ENCODE data around the gene TTC9.

Gene TTC9

DNA sequence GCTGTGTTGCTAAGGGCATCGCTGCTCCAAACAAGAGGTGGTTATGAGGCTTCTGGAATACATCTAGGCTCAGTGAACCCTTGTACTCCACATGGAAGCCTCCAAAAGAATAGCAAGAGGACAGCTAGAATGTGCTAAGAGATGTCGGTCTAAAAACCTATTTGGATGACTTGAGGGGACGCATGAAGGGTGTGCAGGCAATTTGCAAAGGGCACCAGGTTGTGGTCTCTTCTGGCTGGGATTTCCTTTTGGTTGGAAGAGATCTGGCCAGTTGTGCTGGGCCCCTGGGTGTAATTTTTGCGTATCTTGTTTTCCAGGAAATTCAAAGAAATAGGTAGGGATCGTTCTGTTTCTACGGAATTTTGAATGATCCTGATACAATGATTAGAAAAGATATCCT lies 4.2 kb downstream of the TTC9 start:
- DNase-seq (ENCODE audit: low read depth in 2 of 2) = no peak

DNA sequence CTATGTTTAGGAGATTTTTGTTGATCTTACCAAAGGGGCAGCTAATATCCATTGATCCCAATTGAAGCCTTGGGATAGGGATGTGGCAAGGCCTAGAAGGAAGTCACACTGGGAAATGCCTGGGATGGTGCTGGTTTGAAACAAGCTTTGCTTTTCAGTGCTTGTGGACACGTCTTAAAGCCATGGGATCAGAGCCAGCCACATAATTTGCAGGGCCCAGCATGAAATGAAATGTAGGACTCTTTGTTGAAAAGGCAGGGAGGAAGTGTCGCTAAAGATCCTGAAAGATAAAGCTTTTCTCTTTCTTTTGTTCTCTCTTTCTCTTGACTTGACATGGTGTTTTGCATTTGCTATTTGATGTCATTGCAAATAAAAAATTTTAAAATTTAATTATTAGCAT lies 5.0 kb downstream of the TTC9 start:
- DNase-seq (ENCODE audit: low read depth in 2 of 2) = no peak

DNA sequence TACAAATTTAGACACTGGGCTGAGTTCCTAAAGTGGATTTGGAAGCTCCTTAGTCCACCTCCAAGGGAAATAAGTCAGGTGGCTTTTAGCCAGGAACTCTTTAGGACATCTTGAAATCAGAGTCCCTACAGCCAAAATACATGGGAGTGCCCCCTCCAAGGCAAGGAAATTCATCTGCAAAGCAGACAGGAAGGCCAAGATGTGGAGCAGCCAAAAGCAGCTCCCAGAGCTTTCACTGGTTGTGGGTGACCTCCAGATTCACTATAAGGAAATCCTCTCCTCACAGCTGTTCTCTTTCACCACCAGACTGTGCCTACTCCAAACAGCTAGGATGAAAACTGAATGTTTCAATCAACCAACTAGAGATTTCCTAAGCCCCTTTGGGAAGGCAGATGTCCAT lies 6.6 kb downstream of the TTC9 start:
- no peak for DNase-seq (ENCODE audit: low read depth in 2 of 2)

DNA sequence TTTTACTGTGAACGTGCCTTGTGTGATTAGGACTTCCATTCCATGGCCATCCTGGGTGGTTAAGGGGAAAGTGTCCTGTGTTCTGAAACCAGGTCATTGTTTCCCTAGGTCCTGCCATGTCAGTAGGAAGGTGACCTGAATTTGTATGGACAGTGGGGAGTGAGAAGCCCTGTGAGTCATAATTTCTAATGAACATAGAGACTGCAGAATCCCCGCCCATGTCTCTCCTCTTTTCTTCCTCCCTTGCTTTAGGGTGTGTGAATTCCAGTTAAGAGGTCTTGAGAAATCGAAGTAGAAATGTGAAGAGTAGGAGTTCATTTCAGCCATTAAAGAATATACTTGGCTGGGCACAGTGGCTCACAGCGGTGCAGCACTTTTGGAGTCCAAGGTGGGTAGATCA lies 8.1 kb downstream of the TTC9 start:
- no peak for DNase-seq (ENCODE audit: low read depth in 2 of 2)

DNA sequence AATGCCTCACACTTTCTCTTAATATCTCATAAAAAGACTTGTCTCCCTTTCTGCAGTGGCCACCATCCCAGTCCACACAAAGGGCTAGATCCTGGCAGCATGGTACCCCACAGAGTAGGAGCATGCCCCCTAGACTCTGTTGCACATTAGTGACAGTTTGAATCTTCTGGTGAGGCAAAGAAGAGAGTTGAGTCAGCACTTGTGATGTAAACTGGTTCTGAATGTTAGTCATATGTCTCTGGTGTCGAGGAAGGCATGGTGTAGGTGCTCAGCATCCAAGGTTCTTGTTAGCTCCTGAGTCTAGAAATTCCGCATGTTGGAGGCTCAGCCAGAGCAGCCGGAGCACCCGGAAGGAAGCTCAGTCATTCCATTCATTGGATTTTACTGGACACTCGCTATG lies 9.8 kb downstream of the TTC9 start:
- DNase-seq (ENCODE audit: low read depth in 2 of 2) = no peak

DNA sequence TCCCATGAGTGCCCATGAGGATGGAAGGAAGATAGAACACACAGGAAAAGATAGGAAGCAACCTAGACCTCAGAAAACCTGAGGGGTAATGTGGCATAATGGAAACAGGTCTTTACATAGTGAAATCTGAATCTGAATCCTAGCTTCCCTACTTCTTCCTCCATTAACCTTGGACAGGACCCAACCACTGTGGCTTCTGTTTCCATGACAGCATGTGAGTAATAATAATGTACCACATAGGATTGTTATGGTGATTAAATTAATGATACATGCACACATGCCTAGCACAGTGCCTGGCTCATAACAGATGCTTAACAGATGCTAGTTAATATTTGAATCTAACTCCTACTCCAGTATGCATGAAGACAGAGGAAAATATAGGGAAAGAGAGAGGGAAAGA lies 11.2 kb downstream of the TTC9 start:
- no peak for DNase-seq (ENCODE audit: low read depth in 2 of 2)

DNA sequence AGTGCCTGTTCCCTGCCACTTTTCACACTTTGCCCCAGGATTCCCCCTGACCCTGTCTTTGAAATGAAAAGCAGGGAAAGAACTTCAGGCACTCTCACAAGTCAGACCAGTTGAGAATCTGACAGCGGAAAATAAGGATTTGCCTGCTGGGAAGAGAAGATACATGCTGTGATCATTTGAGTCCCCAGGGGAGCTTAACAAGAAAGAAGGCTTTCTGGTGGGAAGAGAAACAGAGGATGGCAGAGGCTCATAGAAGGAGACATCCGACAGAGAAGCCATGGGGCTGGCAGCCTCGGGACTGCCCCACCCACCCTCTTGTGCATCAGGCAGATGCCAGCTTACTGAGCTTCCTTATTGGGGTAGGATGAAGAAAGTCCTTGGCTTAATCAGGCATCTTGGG lies 11.9 kb downstream of the TTC9 start:
- DNase-seq (ENCODE audit: low read depth in 2 of 2) = no peak

DNA sequence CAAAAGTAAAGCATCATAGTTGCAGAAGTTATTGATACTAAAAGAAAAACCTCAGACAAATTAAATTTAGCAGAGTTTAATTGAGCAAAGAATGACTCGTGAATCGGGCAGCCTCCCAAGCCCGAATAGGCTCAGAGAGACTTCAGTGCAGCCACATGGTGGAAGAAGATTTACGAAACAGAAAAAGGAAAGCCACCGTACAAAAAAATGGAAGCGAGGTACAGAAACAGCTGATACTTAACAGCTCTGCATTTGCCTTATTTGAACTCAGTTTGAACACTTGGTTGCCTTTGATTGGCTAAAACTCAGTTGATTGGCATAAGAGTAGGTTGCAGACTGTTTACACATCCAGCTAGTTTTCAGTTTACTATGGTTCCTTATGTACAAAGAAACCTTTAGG lies 12.9 kb downstream of the TTC9 start:
- no peak for DNase-seq (ENCODE audit: low read depth in 2 of 2)

DNA sequence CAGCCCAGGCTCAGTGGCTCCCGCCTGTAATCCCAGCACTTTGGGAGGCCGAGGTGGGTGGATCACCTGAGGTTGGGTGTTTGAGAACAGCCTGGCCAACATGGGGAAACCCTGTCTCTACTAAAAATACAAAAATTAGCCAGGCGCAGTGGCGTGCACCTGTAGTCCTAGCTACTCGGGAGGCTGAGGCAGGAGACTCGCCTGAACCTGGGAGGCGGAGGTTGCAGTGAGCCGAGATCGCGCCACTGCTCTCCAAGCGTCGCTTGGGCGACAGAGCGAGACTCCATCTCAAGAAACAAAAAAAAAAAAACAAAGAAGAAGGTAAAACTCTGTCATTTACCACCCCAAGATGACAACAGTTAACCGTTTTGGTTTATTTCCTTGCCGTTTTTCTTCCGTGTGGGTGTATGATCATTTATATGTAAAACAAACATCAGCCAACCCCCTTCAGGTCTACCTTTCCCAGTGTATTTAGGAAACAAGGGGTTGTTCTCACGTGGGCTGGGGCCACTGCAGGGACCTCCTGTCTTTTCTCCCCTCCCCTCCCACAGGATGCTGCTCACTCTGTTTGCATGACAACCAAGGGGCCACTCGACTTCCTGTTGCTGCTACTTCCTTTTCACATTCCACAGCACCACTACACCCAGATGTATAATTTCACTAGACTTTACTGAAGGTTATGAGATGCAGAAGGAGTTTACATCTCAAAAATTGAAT lies 13.6 kb downstream of the TTC9 start:
- no peak for DNase-seq (ENCODE audit: low read depth in 2 of 2)

DNA sequence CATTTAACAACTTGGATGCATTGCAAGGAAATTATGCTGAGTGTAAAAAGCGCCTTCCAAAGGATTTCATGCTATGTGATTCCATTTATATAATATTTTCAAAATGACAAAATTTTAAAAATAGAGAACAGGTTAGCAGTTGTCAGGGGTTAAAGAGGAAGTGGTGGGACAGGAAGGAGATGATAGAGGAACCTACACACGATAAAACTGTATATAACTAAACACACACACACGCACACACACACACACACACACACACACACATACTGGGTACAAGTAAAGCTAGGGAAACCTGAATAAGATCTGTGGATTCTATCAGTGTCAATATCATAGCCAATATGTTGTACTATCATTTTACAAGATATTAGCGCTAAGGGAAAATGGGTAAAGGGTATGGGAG lies 17.2 kb downstream of the TTC9 start:
- no peak for DNase-seq (ENCODE audit: low read depth in 2 of 2)

DNA sequence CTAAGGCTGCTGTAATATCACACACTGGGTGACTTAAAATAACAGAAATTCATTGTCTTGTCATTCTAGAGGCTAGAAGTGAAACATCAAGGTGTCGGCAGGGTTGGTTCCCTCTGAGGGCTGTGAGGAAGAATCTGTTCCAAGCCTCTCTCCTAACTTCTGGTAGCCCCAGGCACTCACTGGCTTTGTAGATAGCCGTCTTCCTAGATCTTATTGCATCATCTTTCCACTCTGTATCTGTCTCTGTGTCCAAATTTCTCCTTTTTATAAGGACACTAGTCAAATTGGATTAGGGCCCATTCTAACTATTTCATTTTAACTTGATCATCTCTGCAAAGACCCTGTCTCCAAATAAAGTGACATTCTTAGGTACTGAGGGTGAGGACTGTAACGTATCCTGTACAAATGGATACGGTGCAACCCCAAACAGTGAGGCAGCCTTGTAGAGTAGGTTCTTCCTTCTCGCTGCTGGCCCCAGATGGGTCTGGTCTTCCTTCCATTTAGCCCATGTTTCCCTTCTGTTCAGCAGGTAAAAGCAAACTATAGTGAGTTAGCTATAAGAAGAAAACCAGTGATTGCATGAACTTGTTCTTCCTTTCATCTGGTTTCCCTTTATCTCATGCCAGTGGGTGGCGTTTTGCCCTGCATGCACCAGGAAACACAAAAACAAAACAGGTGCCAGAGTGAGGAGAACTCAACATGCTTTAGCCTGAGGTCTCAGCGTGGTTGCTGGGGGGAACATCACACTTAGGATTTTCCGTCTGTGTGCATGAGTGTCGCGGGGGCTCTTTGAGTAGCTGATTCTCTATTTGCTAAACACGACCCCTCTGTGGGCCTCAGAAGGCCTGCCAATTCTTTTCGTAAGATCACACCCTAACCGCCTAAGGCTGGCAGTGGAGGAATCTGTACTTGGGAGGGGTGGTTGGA lies 19.5 kb downstream of the TTC9 start:
- no peak for DNase-seq (ENCODE audit: low read depth in 2 of 2)

DNA sequence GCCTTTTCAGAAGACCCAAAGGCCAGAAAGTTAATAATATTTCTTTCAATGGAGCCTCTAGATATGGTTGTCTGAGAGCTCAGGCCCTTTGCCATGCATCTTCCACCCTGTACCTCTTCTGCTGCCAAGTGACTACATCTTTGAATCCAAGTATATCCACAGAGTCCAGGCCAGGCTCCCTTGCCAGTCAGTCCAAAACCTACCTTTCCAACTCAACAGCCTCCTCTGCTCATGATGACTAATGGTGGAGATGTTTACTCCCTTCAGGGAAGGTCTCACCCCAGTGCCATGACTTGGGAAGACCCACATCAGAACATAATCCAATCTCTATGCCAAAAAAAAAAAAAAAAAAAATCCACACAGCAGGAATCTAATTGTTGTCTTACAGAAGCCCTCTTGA lies 20.4 kb downstream of the TTC9 start:
- DNase-seq (ENCODE audit: low read depth in 2 of 2) = no peak

DNA sequence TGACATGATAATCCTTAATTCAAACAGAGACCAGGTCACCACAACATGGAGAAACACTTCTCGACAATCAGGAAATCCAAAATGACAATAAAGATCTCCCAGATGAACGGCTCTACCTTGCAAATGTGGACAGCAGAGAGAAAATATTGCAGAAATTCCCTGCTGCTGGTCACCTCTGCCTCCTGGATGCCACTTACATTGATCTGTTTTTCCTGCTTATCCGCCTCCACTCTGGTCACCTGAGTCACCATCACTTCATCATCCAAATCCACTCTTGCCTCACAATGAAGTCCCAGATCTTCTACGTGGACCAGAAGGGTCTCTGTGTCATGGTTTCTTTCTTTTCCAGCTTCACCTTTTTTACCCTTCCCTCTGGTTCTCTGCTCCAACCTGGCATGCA lies 21.1 kb downstream of the TTC9 start:
- DNase-seq (ENCODE audit: low read depth in 2 of 2) = no peak

DNA sequence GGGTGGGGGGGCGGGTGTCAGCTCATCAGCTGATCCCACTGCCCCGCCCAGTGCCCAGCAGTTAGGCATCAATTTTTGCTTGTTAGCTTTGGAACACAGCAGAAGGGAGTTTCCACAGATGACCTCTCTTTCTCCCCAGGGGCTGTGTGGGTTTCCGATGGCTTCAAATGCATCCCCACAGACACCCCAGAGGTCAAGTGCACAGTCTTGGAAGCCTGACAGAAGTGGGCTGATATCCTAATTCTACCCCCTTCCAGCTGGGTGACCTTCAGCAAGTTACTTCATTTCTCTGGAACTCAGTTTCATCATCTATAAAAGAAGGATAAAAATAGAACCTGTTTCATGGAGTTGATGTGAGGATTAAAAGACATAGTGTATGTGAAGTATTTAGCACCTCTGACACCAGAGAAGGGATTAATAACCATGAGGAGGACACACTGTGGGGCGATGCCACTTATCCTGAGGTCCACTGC lies 22.0 kb downstream of the TTC9 start:
- DNase-seq (ENCODE audit: low read depth in 2 of 2) = no peak

DNA sequence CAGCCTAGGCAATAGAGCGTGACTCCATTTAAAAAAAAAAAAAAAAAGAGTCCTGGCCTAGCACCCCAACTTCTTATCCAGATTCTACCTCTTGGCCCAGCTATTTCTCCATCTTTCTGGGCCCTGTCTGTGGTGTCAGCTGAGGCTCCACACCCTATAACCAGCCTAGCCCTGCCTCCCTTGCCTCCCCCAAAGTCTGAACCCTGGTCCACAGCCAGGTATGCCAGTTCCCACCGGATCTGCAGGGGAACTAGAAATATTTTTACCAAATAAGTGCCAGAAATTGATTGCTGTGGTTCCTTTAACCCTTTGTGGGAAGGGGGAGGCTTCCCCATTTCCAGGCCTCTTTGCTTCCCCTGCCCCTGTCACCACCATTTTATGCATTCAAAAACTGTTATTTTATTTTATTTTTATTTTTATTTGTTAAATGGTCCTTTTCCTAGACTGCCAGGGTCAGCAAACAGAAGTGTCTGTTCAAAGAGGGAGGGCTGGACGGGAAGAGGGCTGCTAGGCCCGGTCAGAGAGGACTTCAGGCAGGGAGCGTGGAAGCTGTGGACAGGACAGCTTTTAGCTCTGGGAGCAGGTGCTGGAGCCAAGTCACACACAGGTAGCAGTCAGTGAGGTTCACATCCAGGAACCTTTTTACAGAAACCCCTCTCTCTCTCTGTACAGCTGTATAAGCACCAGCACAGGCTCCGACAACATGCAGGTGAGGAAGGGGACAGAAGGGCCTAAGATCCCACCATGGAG lies 23.2 kb downstream of the TTC9 start:
- no peak for DNase-seq (ENCODE audit: low read depth in 2 of 2)

DNA sequence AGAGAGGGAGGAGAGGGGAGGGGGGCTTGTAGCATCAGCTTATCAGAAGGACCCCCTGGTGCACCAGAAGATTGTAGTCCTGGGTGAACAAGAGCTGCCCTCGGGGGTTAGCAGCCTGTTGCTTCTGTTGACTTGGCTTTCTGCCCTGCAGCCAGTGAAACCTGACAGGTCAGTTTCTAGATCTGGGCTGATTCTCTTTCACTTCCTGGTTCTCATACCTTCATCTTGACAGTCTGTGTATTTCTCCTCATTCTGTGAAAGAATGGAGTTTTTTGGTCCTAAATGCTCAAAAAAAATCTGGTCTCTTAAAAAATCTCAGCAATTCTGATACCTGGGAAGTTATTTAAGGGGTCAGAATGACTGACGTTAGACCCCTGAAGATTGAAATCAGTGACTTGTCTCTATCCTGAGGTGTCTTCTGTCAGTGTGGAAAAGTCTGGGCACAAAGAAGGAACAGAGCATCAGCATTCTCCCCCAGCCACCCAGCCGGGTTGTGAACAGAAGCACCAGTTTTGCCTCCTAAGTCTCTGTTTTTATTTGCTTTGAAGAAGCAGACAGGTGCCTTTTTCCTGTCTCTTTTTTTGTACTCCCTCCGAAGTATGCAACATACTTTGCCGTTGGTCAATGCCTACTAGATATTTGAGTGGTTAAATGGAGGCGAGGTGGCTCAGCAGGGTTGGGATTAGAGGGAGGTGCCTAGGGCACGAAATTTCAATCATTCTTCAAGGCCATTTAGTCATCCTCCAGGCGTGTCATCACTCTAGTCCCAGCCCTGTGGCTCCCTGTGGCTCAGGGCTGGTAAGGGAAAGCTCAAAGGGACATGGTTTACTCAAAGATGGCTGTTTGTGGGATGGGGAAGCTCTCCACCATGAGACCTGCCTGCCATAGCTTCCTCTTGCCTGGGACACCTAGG lies 24.0 kb downstream of the TTC9 start:
- DNase-seq (ENCODE audit: low read depth in 2 of 2) = no peak

DNA sequence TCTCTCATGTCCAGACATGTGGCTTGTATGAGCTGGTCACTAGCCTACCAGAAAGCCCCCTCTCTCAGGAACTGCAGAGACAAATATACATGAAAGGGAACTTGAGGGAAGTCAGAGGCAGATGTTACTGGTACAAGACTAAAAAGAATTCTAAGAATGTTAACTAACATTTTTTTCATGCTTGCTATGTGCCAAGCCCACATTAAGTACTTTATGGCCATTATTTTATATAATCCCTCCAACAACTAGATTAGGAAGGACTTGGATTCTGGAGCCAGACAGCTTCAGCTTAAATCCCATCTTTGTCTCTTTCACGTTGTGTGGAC lies 24.6 kb downstream of the TTC9 start:
- DNase-seq (ENCODE audit: low read depth in 2 of 2) = no peak

DNA sequence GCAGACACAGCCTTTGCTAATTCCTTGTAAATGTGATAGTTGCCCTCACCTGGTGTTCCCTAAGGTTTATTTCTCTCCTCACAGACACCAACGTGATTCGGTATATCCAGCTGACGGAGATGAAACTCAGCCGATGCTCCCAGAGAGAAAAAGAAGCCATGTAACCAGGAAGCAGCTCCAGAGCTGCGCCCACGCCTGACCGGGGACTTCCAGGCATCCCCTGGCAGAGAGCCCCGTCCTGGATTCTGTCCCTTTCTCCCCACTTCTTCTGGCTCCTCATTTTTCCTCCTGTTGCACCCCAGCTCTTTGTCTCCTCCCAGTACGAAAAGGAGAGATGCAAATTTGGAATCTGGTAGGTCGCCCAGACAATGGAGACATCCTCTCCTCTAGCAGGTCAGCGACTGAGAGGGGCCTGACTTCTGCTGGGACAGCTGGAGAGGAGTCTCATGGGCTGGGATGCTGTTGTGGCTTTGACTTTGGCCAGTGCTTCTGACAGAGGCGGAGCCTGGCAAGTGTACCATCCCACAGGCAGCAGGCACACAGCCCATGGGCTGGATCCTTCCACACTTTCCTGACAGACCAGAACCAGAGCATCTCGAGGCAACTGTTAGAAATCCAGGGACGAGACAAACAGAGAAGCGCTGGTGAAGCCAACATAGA lies 29.4 kb downstream of the TTC9 start:
- no peak for DNase-seq (ENCODE audit: low read depth in 2 of 2)

DNA sequence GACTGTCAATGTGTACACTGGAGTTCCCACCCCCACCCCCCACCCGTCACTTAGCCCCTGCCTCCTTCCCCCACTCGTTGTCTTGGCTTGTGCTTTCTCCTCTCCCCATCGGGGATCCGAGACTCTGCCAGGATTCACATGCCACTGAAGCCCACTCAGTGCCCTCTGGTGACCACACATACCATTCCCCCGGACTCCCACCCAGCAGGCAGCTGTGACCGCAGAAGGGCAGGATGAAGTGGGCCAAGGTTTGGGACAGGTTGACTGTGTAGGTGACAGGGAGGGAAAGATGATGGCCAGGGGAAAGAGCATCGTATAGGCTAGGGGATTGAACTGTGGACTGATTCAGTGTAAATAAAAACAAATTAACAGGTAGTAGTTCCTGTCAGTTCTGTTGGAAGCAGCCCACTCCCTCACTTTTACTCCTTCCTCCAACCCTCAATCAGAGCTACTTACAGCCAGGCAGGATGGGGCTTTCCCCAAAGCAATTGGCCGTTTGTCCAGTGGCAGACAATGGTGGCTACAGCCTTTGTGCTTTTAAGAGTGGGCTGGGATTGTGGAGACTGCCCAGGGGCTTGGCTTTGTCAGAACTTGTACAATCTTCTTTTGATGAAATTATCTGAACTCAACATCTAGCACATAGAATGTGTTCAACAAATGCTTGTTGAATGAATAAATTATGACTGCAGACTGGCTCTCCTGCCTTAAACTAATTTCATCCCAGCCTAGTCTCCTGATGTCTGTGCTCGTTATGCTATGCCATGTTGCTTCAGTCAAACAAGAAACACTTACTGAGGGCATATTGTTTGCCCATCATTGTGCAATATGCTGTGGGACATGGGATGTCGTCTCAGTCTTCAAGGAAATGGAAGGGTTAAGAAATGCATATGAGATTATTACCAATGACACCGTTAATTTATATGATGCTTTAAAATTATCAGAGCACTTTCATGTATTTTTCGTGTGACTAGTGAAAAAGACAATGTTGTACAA lies 30.2 kb downstream of the TTC9 start:
- no peak for DNase-seq (ENCODE audit: low read depth in 2 of 2)

DNA sequence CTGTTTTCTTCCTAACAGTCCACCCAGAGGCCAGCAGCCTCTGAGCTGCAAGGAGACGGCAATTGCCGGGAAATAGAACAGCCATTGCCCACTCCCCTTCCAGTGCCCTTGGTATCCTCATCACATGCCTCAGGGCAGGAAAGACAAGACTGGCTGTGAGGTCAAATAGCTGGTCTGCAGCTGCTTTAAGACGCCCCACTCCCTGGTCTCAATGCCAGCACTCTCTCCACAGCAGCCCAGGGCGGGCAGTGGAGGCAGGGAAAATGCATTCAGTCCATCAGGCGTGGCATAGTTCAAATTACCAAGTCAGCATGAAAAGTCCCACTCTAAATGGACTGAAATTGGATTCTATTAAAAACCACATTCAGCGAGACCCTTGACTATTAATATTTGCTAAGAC lies 35.6 kb downstream of the TTC9 start:
- DNase-seq (ENCODE audit: low read depth in 2 of 2) = no peak

All from fibroblast of skin of left biceps (primary cell).